ENCODE results near the gene IGFBP3. TPM values are rescaled to one million over a fixed set of nuclear protein-coding genes. Genes with fewer than 3 reads are reported as not detected.

IGFBP3 gene
- total and polyA plus RNA-seq, 2 of the 13 experiments (the other 11 are each of a cell fraction or from before 2014, with no cell fraction given): 57.5 TPM; not detected in 1

GRCh38 chr7:45893996-45894664, 26.9 kb downstream of the IGFBP3 start (continued):
- TF ChIP-seq THAP9 (CRISPR knock-in tag; IDR thresholded peaks at IDR 0.05; ENCODE audit: borderline replicate concordance): peak; percentile 82; the same call in 1 of the 2 replicates
- TF ChIP-seq ZNF160 (CRISPR knock-in tag; IDR thresholded peaks at IDR 0.05): peak; percentile 26; the same call in 1 of the 2 replicates
- no peak for TF ChIP-seq FOXA1 (IDR thresholded peaks at IDR 0.05)
- TF ChIP-seq FOXA1 (CRISPR knock-in tag; IDR thresholded peaks at IDR 0.05): no peak
- TF ChIP-seq ZNF34 (CRISPR knock-in tag; IDR thresholded peaks at IDR 0.05; ENCODE audit: borderline replicate concordance): 0 out of 2 replicates have a peak, but pooled peaks have one; percentile 65
- TF ChIP-seq ELK4 (CRISPR knock-in tag; IDR thresholded peaks at IDR 0.05; ENCODE audit: borderline replicate concordance): no peak
- TF ChIP-seq REXO4 (CRISPR knock-in tag; IDR thresholded peaks at IDR 0.05; ENCODE audit: borderline replicate concordance): peak; percentile 44; the same call in 1 of the 2 replicates
- TF ChIP-seq ZNF800 (CRISPR knock-in tag; IDR thresholded peaks at IDR 0.05): no peak
- TF ChIP-seq ATF3 (CRISPR knock-in tag; IDR thresholded peaks at IDR 0.05): no peak
- no peak; a peak in 1 of 4 replicates for TF ChIP-seq NR2F1 (CRISPR knock-in tag; IDR thresholded peaks at IDR 0.05)
- TF ChIP-seq ZNF605 (CRISPR knock-in tag; IDR thresholded peaks at IDR 0.05): peak; percentile 96
- TF ChIP-seq PRMT3 (CRISPR knock-in tag; IDR thresholded peaks at IDR 0.05; ENCODE audit: borderline replicate concordance, low read depth): 0 out of 2 replicates have a peak, but pooled peaks have one; percentile 22
- TF ChIP-seq HNRNPL (IDR thresholded peaks at IDR 0.05; ENCODE audit: low read depth, low read length): no peak
- no peak; the same call in 1 of the 2 replicates for TF ChIP-seq CAMTA2 (CRISPR knock-in tag; IDR thresholded peaks at IDR 0.05; ENCODE audit: borderline replicate concordance)
- 0 out of 2 replicates have a peak, but pooled peaks have one; percentile 86 for TF ChIP-seq ZNF550 (CRISPR knock-in tag; IDR thresholded peaks at IDR 0.05; ENCODE audit: borderline replicate concordance)
- TF ChIP-seq ZFP91 (CRISPR knock-in tag; IDR thresholded peaks at IDR 0.05; ENCODE audit: borderline replicate concordance): peak; percentile 70; the same call in 1 of the 2 replicates
- no peak; the same call in 1 of the 2 replicates for TF ChIP-seq REPIN1 (CRISPR knock-in tag; IDR thresholded peaks at IDR 0.05; ENCODE audit: borderline replicate concordance, low read depth)
- peak; percentile 93 for TF ChIP-seq ZNF501 (CRISPR knock-in tag; IDR thresholded peaks at IDR 0.05)
- 0 out of 2 replicates have a peak, but pooled peaks have one; percentile 22 for TF ChIP-seq MZF1 (CRISPR knock-in tag; IDR thresholded peaks at IDR 0.05; ENCODE audit: borderline replicate concordance)
- TF ChIP-seq MED13 (CRISPR knock-in tag; IDR thresholded peaks at IDR 0.05): no peak
- TF ChIP-seq NFATC3 (CRISPR knock-in tag; IDR thresholded peaks at IDR 0.05): no peak

Data from HepG2 (cell line).